GM23338 (cell line): Measurements from ENCODE around the gene SAPCD1.

Source experiments
- CTCF ChIP-seq, 2 experiments: fragments of 200-600 bp in 1 of 2; sonication (generic) in 1 of 2; conservative IDR thresholded peaks; 2 replicates each; pipeline versions ENCODE4 v1.5.1 to v1.6.1; 2016 to 2017; ENCODE audit warnings: antibody characterized with exemption in 2 of 2, low read depth in 2 of 2, mild to moderate bottlenecking in 2 of 2, moderate library complexity in 1 of 2
- EZH2phosphoT487 ChIP-seq: fragments of 200-600 bp; sonication (generic); IDR thresholded peaks from one replicate; pipeline ENCODE4 v1.8.1; 2018; ENCODE audit warnings: antibody characterized with exemption; ENCODE audit not compliant: unreplicated experiment
- NANOG ChIP-seq: IDR thresholded peaks from 2 replicates; pipeline ENCODE4 v1.6.1; 2016; ENCODE audit warnings: antibody characterized with exemption, borderline replicate concordance
- POLR2AphosphoS5 ChIP-seq: IDR thresholded peaks from 2 replicates; pipeline ENCODE4 v1.6.1; 2016; ENCODE audit warnings: antibody characterized with exemption, low read depth
- ZNF114 ChIP-seq: fragments of 250-450 bp; sonication (Bioruptor Pico); IDR thresholded peaks from 2 replicates; pipeline ENCODE4 v1.5.0; 2020; ENCODE audit warnings: mild to moderate bottlenecking, moderate library complexity
- TF ChIP-seq, protein P1 (sequence below): IDR thresholded peaks from 2 replicates; pipeline ENCODE4 v1.6.1; 2016; ENCODE audit warnings: antibody characterized with exemption

GRCh38 chr6:31728767-31729514, 33.5 kb upstream of the SAPCD1 start, which contains the start of gene DDAH2:
- TF ChIP-seq CTCF (conservative IDR thresholded peaks at IDR 0.05; ENCODE audit: low read depth in 2 of 2) (no peak; a peak in 1 of 4 replicates), ZNF114 (no peak), NANOG (no peak), EZH2phosphoT487 (no peak), POLR2AphosphoS5 (no peak)
- TF ChIP-seq, protein P1, sequence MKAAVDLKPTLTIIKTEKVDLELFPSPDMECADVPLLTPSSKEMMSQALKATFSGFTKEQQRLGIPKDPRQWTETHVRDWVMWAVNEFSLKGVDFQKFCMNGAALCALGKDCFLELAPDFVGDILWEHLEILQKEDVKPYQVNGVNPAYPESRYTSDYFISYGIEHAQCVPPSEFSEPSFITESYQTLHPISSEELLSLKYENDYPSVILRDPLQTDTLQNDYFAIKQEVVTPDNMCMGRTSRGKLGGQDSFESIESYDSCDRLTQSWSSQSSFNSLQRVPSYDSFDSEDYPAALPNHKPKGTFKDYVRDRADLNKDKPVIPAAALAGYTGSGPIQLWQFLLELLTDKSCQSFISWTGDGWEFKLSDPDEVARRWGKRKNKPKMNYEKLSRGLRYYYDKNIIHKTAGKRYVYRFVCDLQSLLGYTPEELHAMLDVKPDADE: no peak
